Glutamatergic neuron (in vitro differentiated cells): ENCODE data around the gene GALNT5. TPM values are rescaled to one million over a fixed set of nuclear protein-coding genes. Genes with fewer than 3 reads are reported as not detected.

Source experiments
- DNase-seq: peaks from one replicate; pipeline ENCODE4 v3.0.0; 2022
- H3K27ac Mint-ChIP-seq: one replicate; pipeline ENCODE4 v1.8.0; 2020; ENCODE audit warnings: mild to moderate bottlenecking, mixed read lengths, inconsistent platforms; ENCODE audit not compliant: unreplicated experiment
- H3K27me3 Mint-ChIP-seq: one replicate; pipeline ENCODE4 v1.8.0; 2020; ENCODE audit warnings: mild to moderate bottlenecking, moderate library complexity, mixed read lengths, inconsistent platforms; ENCODE audit not compliant: unreplicated experiment
- H3K36me3 Mint-ChIP-seq: one replicate; pipeline ENCODE4 v1.8.0; 2020; ENCODE audit warnings: mild to moderate bottlenecking, mixed read lengths, inconsistent platforms; ENCODE audit not compliant: unreplicated experiment
- H3K4me1 Mint-ChIP-seq: one replicate; pipeline ENCODE4 v1.8.0; 2020; ENCODE audit warnings: mild to moderate bottlenecking, low read depth, mixed read lengths, inconsistent platforms; ENCODE audit not compliant: unreplicated experiment
- H3K4me3 Mint-ChIP-seq: one replicate; pipeline ENCODE4 v1.8.0; 2020; ENCODE audit warnings: mild to moderate bottlenecking, mixed read lengths, inconsistent platforms; ENCODE audit not compliant: unreplicated experiment
- H3K9me3 Mint-ChIP-seq: one replicate; pipeline ENCODE4 v1.8.0; 2020; ENCODE audit warnings: mild to moderate bottlenecking, moderate library complexity, mixed read lengths, inconsistent platforms; ENCODE audit not compliant: unreplicated experiment
- CTCF ChIP-seq: fragments of 200-600 bp; sonication (generic); IDR thresholded peaks from one replicate; pipeline ENCODE4 v1.5.0; 2021; ENCODE audit not compliant: partially characterized antibody, unreplicated experiment
- long read RNA-seq: library from polyadenylated mRNA; unstranded; transcript quantifications from one replicate; pipeline ENCODE4 v2.0.0, GENCODE V29; 2020; ENCODE audit not compliant: unreplicated experiment
- total RNA-seq: library from RNA; stranded (reverse); fragmentation: NEBNext Ultra II Directional; extraction: Animal tissue kit (Norgen Biotek cat#: 25700); gene quantifications from one replicate; pipeline ENCODE4 v1.2.1, GENCODE V29; 2021; ENCODE audit not compliant: unreplicated experiment

Gene GALNT5
- total RNA-seq = 0.10 TPM
- long read RNA-seq = 0 reads

- no peaks in the 10 kb centered on the region for H3K9me3 Mint-ChIP-seq
- no peak for TF ChIP-seq CTCF
- H3K27me3 Mint-ChIP-seq = no peaks in the 10 kb centered on the region
- no peak for DNase-seq
- peak within 1 kb of the TSS; percentile 7 for H3K4me3 Mint-ChIP-seq
- H3K4me1 Mint-ChIP-seq = peaks cover 15% of the 10 kb centered on the region
- no peaks in the 10 kb centered on the region for H3K36me3 Mint-ChIP-seq
- no peak within 1 kb of the TSS for H3K27ac Mint-ChIP-seq
Measured at GRCh38 chr2:157257312-157258252, at the start of gene GALNT5. Gene GALNT5, plus strand, starts transcription at chr2:157257705. Its CDS starts 378 bp downstream, at chr2:157258083.

- DNase-seq = no peak
- no peaks in the 10 kb centered on the region for H3K27me3 Mint-ChIP-seq
- H3K36me3 Mint-ChIP-seq = no peaks in the 10 kb centered on the region
- peaks cover 8% of the 10 kb centered on the region for H3K4me1 Mint-ChIP-seq
- no peak overlapping the region for H3K4me3 Mint-ChIP-seq
- no peak for TF ChIP-seq CTCF
- no peaks in the 10 kb centered on the region for H3K9me3 Mint-ChIP-seq
- H3K27ac Mint-ChIP-seq = peak overlapping the region; percentile 62
Measured at GRCh38 chr2:157216286-157216965, 41.1 kb upstream of the GALNT5 start.

- H3K4me1 Mint-ChIP-seq = peaks cover 8% of the 10 kb centered on the region
- no peaks in the 10 kb centered on the region for H3K27me3 Mint-ChIP-seq
- no peaks in the 10 kb centered on the region for H3K9me3 Mint-ChIP-seq
- TF ChIP-seq CTCF = no peak
- no peak for DNase-seq
- H3K27ac Mint-ChIP-seq = no peak overlapping the region
- H3K36me3 Mint-ChIP-seq = no peaks in the 10 kb centered on the region
- no peak overlapping the region for H3K4me3 Mint-ChIP-seq
Measured at GRCh38 chr2:157217409-157217808, 40.1 kb upstream of the GALNT5 start.

- no peak for TF ChIP-seq CTCF
- no peak overlapping the region for H3K4me3 Mint-ChIP-seq
- peaks cover 8% of the 10 kb centered on the region for H3K4me1 Mint-ChIP-seq
- H3K27me3 Mint-ChIP-seq = peaks cover 1% of the 10 kb centered on the region
- H3K27ac Mint-ChIP-seq = no peak overlapping the region
- H3K9me3 Mint-ChIP-seq = no peaks in the 10 kb centered on the region
- H3K36me3 Mint-ChIP-seq = no peaks in the 10 kb centered on the region
- DNase-seq = no peak
Measured at GRCh38 chr2:157218911-157219310, 38.6 kb upstream of the GALNT5 start.

- Mint-ChIP-seq H3K9me3 (no peaks in the 10 kb centered on the region), H3K36me3 (no peaks in the 10 kb centered on the region), H3K27ac (no peak overlapping the region), H3K4me3 (no peak overlapping the region), H3K4me1 (peaks cover 8% of the 10 kb centered on the region), H3K27me3 (peaks cover 2% of the 10 kb centered on the region)
- no peak for TF ChIP-seq CTCF
- no peak for DNase-seq
Measured at GRCh38 chr2:157220502-157220901, 37.0 kb upstream of the GALNT5 start.
